HEK293 (cell line): Measurements from ENCODE around the gene SDCBP2.
A peak's percentile ranks its signal among the peaks of the same experiment; 100 is the strongest.

Experiments
- CTCF ChIA-PET: fragments of 350-600 bp; formaldehyde crosslinking; extraction: SDS; loops from one replicate; lab custom pipeline; 2021; ENCODE audit warnings: antibody characterized with exemption; lab: Yijun Ruan, JAX
- POLR2A ChIA-PET: fragments of 300-600 bp; formaldehyde crosslinking; extraction: SDS; loops from one replicate; lab custom pipeline; 2020; ENCODE audit warnings: antibody characterized with exemption, inconsistent platforms; lab: Yijun Ruan, JAX
- H3K27ac ChIP-seq: fragments of 200-500 bp; sonication (Bioruptor generic); 2 replicates; pipeline ENCODE4 v1.5.1; 2014; ENCODE audit warnings: low read depth, low read length, control low read depth, inconsistent platforms; ENCODE audit errors: extremely low read depth
- H3K36me3 ChIP-seq, 2 experiments: fragments of 200-500 bp in 1 of 2; sonication (Bioruptor generic) in 1 of 2; 1 replicate in 1 of 2; 2 replicates in 1 of 2; pipeline ENCODE4 v1.5.1; 2014 to 2017; ENCODE audit warnings: inconsistent platforms in 2 of 2, low read length in 2 of 2; ENCODE audit not compliant: control insufficient read depth in 2 of 2, insufficient read depth in 1 of 2
- H3K4me1 ChIP-seq: fragments of 200-500 bp; sonication (Bioruptor generic); 2 replicates; pipeline ENCODE4 v1.5.1; 2014; ENCODE audit warnings: mild to moderate bottlenecking, low read length, inconsistent platforms; ENCODE audit not compliant: control insufficient read depth, insufficient read depth
- H3K4me3 ChIP-seq: 2 replicates; pipeline ENCODE4 v1.5.1; 2011; ENCODE audit warnings: low read depth, mild to moderate bottlenecking, control low read depth, low read length, moderate library complexity
- H3K9me3 ChIP-seq: fragments of 200-500 bp; sonication (Bioruptor generic); 2 replicates; pipeline ENCODE4 v1.5.1; 2014; ENCODE audit warnings: low read depth, low read length, inconsistent platforms; ENCODE audit not compliant: control insufficient read depth, insufficient read depth
- GLIS2 ChIP-seq: fragments of 450-650 bp; formaldehyde crosslinking; IDR thresholded peaks from 2 replicates; pipeline ENCODE4 v1.5.1; 2016; ENCODE audit warnings: missing biosample characterization, missing genetic modification characterization
- INSM2 ChIP-seq: fragments of 450-650 bp; formaldehyde crosslinking; IDR thresholded peaks from 2 replicates; pipeline ENCODE4 v1.5.1; 2016; ENCODE audit warnings: missing biosample characterization, missing genetic modification characterization
- KLF1 ChIP-seq: fragments of 450-650 bp; formaldehyde crosslinking; IDR thresholded peaks from 2 replicates; pipeline ENCODE4 v1.5.1; 2016; ENCODE audit warnings: missing biosample characterization, missing genetic modification characterization
- KLF16 ChIP-seq: fragments of 450-650 bp; formaldehyde crosslinking; IDR thresholded peaks from 2 replicates; pipeline ENCODE4 v1.5.1; 2017; ENCODE audit warnings: missing biosample characterization, missing genetic modification characterization
- KLF8 ChIP-seq: fragments of 450-650 bp; formaldehyde crosslinking; IDR thresholded peaks from 2 replicates; pipeline ENCODE4 v1.5.1; 2016; ENCODE audit warnings: missing biosample characterization, missing genetic modification characterization
- SALL2 ChIP-seq: fragments of 450-650 bp; formaldehyde crosslinking; IDR thresholded peaks from 2 replicates; pipeline ENCODE4 v1.5.0; 2017; ENCODE audit warnings: missing biosample characterization, mild to moderate bottlenecking, missing genetic modification characterization, borderline replicate concordance
- SCRT2 ChIP-seq: fragments of 450-650 bp; formaldehyde crosslinking; IDR thresholded peaks from 2 replicates; pipeline ENCODE4 v1.5.1; 2016; ENCODE audit warnings: missing biosample characterization, missing genetic modification characterization
- TRIM28 ChIP-seq: IDR thresholded peaks from 2 replicates; pipeline ENCODE4 v1.6.1; 2011; ENCODE audit warnings: low read length, control low read depth, borderline replicate concordance
- WT1 ChIP-seq: fragments of 450-650 bp; formaldehyde crosslinking; IDR thresholded peaks from 2 replicates; pipeline ENCODE4 v1.5.1; 2016; ENCODE audit warnings: missing biosample characterization, missing genetic modification characterization
- YY1 ChIP-seq: fragments of 450-650 bp; formaldehyde crosslinking; IDR thresholded peaks from 2 replicates; pipeline ENCODE4 v1.5.1; 2018; ENCODE audit warnings: missing biosample characterization, missing genetic modification characterization
- ZBTB11 ChIP-seq: fragments of 450-650 bp; formaldehyde crosslinking; conservative IDR thresholded peaks from 2 replicates; pipeline ENCODE4 v1.5.1; 2016; ENCODE audit warnings: low read depth, missing biosample characterization, missing genetic modification characterization
- ZBTB6 ChIP-seq: fragments of 450-650 bp; formaldehyde crosslinking; IDR thresholded peaks from 2 replicates; pipeline ENCODE4 v1.5.1; 2017; ENCODE audit warnings: missing biosample characterization, missing genetic modification characterization
- ZFP41 ChIP-seq: fragments of 450-650 bp; formaldehyde crosslinking; IDR thresholded peaks from 2 replicates; pipeline ENCODE4 v1.5.1; 2016; ENCODE audit warnings: missing biosample characterization, missing genetic modification characterization, borderline replicate concordance
- ZNF174 ChIP-seq: fragments of 450-650 bp; formaldehyde crosslinking; IDR thresholded peaks from 2 replicates; pipeline ENCODE4 v1.5.0; 2017; ENCODE audit warnings: missing biosample characterization, mild to moderate bottlenecking, missing genetic modification characterization
- ZNF37A ChIP-seq: fragments of 450-650 bp; IDR thresholded peaks from 2 replicates; pipeline ENCODE4 v1.5.1; 2018; ENCODE audit warnings: missing biosample characterization, missing genetic modification characterization
- ZNF423 ChIP-seq: fragments of 450-650 bp; formaldehyde crosslinking; IDR thresholded peaks from 2 replicates; pipeline ENCODE4 v1.5.1; 2016; ENCODE audit warnings: missing biosample characterization, missing genetic modification characterization
- ZNF473 ChIP-seq: fragments of 450-650 bp; formaldehyde crosslinking; IDR thresholded peaks from 2 replicates; pipeline ENCODE4 v1.5.1; 2017; ENCODE audit warnings: missing biosample characterization, missing genetic modification characterization
- ZNF513 ChIP-seq: fragments of 450-650 bp; IDR thresholded peaks from 2 replicates; pipeline ENCODE4 v1.5.1; 2018; ENCODE audit warnings: missing biosample characterization, missing genetic modification characterization
- ZNF529 ChIP-seq: fragments of 450-650 bp; formaldehyde crosslinking; IDR thresholded peaks from 2 replicates; pipeline ENCODE4 v1.5.1; 2017; ENCODE audit warnings: missing genetic modification characterization, missing biosample characterization; ENCODE audit not compliant: insufficient replicate concordance
- ZNF600 ChIP-seq: fragments of 450-650 bp; formaldehyde crosslinking; IDR thresholded peaks from 2 replicates; pipeline ENCODE4 v1.5.1; 2016; ENCODE audit warnings: missing biosample characterization, missing genetic modification characterization
- ZNF610 ChIP-seq: fragments of 450-650 bp; formaldehyde crosslinking; IDR thresholded peaks from 2 replicates; pipeline ENCODE4 v1.5.1; 2016; ENCODE audit warnings: missing biosample characterization, missing genetic modification characterization, borderline replicate concordance
- ZNF629 ChIP-seq: fragments of 450-650 bp; formaldehyde crosslinking; IDR thresholded peaks from 2 replicates; pipeline ENCODE4 v1.5.1; 2017; ENCODE audit warnings: missing biosample characterization, missing genetic modification characterization
- ZNF639 ChIP-seq: fragments of 450-650 bp; formaldehyde crosslinking; IDR thresholded peaks from 2 replicates; pipeline ENCODE4 v1.5.1; 2016; ENCODE audit warnings: missing biosample characterization, missing genetic modification characterization
- ZNF664 ChIP-seq: fragments of 450-650 bp; formaldehyde crosslinking; IDR thresholded peaks from 2 replicates; pipeline ENCODE4 v1.5.1; 2016; ENCODE audit warnings: missing biosample characterization, missing genetic modification characterization

Gene SDCBP2

GRCh38 chr20:1370548-1371110 lies 41.7 kb upstream of the SDCBP2 start:
- Histone ChIP-seq H3K27ac (no peak overlapping the region), H3K36me3 (peaks cover 21 to 72% of the 10 kb centered on the region in 2 experiments), H3K9me3 (no peaks in the 10 kb centered on the region), H3K4me3 (no peak overlapping the region), H3K4me1 (peaks cover 13% of the 10 kb centered on the region)
- POLR2A ChIA-PET = interaction anchor here (0.5 kb wide), 1 partner anchor 233 kb away, joined by 6 read pairs; no protein-coding TSS in a partner anchor
- CTCF ChIA-PET = interaction anchor here (0.6 to 1.5 kb wide), 2 partner anchors 77 to 133 kb away, joined by 3 to 4 read pairs; no protein-coding TSS in a partner anchor
- TF ChIP-seq ZNF174 (tag by site-specific recombination) (no peak), KLF1 (tag by site-specific recombination) (no peak), KLF16 (tag by site-specific recombination) (no peak), KLF8 (tag by site-specific recombination) (no peak), ZNF473 (no peak), SALL2 (tag by site-specific recombination) (no peak), ZNF37A (tag by site-specific recombination) (no peak), INSM2 (no peak), ZNF639 (no peak), ZFP41 (tag by site-specific recombination) (no peak), GLIS2 (tag by site-specific recombination) (no peak), ZBTB6 (tag by site-specific recombination) (no peak), ZNF664 (no peak), ZNF629 (tag by site-specific recombination) (no peak), TRIM28 (no peak), ZNF610 (tag by site-specific recombination) (no peak), ZNF513 (tag by site-specific recombination) (no peak), SCRT2 (tag by site-specific recombination) (no peak)
- TF ChIP-seq, all 188 proteins: peak for 0

- no peaks in the 10 kb centered on the region for H3K9me3 ChIP-seq
- no peak overlapping the region for H3K4me3 ChIP-seq
- ChIA-PET CTCF (no interaction called here), POLR2A (interaction anchor here (0.5 kb wide), 1 partner anchor 232 kb away, joined by 6 read pairs; no protein-coding TSS in a partner anchor)
- peak; percentile 34; the same call in 1 of the 2 replicates for TF ChIP-seq ZNF600 (tag by site-specific recombination)
- no peak for TF ChIP-seq YY1
- TF ChIP-seq ZNF529 (tag by site-specific recombination) = no peak
- no peak for TF ChIP-seq WT1 (tag by site-specific recombination)
- peak; percentile 41; the same call in 1 of the 2 replicates for TF ChIP-seq ZBTB11 (tag by site-specific recombination)
- TF ChIP-seq ZNF423 (tag by site-specific recombination) = no peak
- peaks cover 11% of the 10 kb centered on the region for H3K4me1 ChIP-seq
- no peak overlapping the region for H3K27ac ChIP-seq
- peaks cover 19 to 71% of the 10 kb centered on the region in 2 experiments for H3K36me3 ChIP-seq
These were observed 41.0 kb upstream of the SDCBP2 start for GRCh38 chr20:1369970-1370369.
